ACHN (cell line): ENCODE measurements around the gene NOS3.

Source experiments
- DNase-seq: peaks from one replicate; pipeline ENCODE4 v3.0.0-alpha.2; 2015
- in situ Hi-C: cut with HindIII; loops from 2 replicates; pipeline ENCODE4 v1.10.0; 2017; ENCODE audit warnings: low sequenced_read_pairs, low pct_ligation_motif_present, low pct_unique_long_range_greater_than_20kb

NOS3 gene

GRCh38 chr7:150961510-150962289 lies 29.1 kb upstream of the NOS3 start:
- no peak for DNase-seq
- in situ Hi-C loops = no loop called here

GRCh38 chr7:150962290-150962552 lies 28.6 kb upstream of the NOS3 start:
- in situ Hi-C loops = no loop called here
- no peak for DNase-seq

GRCh38 chr7:150962553-150963399 lies 28.0 kb upstream of the NOS3 start:
- DNase-seq = peak; percentile 57
- in situ Hi-C loops = no loop called here

GRCh38 chr7:150963707-150964559 lies 26.9 kb upstream of the NOS3 start:
- in situ Hi-C loops = no loop called here
- DNase-seq = no peak

DNA sequence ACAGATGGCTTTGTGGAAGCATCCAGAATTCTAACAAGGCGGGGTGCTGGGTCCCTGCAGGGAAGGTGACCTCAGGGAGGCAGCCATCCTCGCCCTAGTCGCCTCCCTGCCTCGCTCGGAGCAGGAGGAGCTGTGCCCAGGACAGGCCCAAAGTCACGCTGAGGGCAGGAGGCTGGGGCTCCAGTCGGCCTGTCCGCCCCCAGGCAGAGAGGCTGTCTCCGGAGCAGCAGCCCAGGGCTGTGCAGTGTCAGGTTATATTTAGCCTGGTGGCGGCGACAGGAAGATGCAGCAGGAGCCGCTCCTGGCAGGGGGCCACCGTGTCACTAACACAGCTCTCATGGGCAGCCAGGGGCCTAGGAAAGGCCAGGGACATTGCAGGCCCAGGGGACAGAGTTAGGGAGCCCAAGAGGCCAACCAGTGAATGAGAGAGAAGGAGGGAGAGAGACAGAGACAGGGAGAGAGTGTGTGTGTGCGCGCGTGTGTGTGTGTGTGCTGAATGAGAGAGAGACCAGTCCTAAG lies 26.2 kb upstream of the NOS3 start:
- no peak for DNase-seq
- in situ Hi-C loops = no loop called here

- no peak for DNase-seq
- in situ Hi-C loops = no loop called here
Observed at GRCh38 chr7:150965273-150965830, 25.5 kb upstream of the NOS3 start.

DNA sequence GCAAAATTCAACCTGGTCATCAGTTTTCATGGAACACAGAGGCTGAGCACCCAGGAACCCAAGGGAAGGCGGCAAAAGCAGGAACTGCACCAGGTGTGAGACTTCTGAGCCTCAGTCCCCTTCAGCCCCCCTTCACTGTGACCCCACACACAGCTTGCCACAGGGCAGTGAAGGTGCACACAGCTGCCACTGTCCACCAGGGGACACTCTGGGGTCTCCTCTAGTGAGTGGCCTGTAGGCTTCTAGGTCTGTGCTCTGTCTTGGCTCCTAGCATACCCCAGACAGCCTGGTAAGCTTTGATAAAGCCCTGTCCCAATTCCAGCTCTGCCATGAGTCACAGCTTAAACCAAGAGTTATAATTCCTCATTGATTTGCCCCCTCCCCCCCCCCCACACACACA lies 24.8 kb upstream of the NOS3 start:
- peak; percentile 27 for DNase-seq
- in situ Hi-C loops = no loop called here

GRCh38 chr7:150967349-150967748 lies 23.5 kb upstream of the NOS3 start:
- in situ Hi-C loops = no loop called here
- no peak for DNase-seq

GRCh38 chr7:150968056-150968733 lies 22.6 kb upstream of the NOS3 start:
- DNase-seq = no peak
- in situ Hi-C loops = no loop called here

DNA sequence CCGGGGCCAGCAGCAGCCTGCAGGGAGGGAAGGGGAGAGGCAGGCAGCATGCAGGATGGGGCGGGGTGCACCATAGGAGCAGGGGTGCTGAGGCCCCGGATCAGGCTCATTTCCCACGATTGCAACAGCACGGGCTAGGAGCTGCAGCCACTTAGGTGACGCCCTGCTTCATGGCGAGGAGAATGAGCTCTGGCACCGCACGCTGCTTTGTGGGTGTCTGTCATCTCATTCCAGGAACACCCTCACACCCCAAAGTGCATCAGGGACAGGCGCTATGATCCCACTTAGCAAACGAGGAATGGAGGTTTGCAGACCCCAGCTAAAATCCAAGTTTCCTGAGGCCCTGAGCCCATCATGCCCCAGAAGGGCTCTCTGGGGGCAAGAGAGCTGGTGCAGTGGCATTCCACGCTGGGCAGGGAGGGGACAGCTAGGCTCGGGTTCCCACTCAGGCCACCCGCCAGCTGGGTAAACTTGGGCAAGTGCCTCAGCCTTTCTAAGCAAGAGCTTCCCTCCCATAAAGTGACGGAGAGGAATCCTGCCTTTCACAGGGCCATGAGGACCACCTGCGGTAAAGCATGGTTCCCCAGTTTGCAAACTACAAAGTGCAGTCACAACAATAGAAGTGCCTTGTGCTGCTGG lies 22.0 kb upstream of the NOS3 start:
- in situ Hi-C loops = no loop called here
- DNase-seq = no peak

DNA sequence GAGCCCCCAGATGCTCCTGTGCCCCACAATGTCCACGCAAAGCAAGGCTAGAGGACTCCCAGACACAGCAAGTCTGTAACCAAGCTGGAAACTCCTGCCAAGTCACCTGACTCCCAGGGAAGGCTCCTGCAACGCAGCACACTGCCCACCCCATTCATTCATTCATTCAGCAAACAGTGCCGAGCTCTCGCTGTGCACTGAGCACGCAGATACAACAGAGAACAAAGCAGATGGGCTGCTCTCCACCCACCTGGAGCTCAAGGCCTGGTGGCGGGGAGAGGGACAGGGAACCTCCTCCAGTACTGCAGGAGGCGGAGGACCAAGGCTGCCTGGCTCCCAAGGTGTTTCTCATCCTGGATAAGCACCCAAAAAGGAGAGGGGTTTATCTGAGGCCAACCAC lies 21.3 kb upstream of the NOS3 start:
- in situ Hi-C loops = no loop called here
- no peak for DNase-seq

GRCh38 chr7:150970424-150970823 lies 20.4 kb upstream of the NOS3 start:
- DNase-seq = no peak

GRCh38 chr7:150971242-150972022 lies 19.4 kb upstream of the NOS3 start:
- DNase-seq = no peak
- in situ Hi-C loops = no loop called here

More at GRCh38 chr7:150970424-150970823, 20.4 kb upstream of the NOS3 start:
- in situ Hi-C loops = no loop called here

DNA sequence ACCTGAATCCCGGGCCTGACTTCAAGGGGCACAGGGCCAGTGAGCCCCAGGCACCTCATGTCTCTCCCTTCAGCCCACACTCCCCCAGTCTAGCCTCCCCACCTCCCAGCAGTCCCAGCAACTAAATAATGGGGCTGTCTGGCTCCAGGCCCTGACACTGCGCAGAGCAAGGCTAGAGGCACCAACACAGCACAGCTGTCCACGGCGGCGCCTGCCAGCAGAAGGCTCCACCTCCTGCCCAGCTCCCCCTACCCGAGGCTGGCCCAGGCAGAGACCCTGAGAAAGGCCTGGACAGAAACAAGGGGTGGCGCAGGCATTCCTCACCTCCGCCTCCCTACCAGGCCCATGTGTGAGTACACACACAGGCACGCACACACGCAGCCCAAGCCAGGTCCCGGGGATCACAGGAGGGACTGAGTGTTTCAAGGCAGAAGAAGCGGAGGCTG lies 18.8 kb upstream of the NOS3 start:
- in situ Hi-C loops = no loop called here
- no peak for DNase-seq

- DNase-seq = no peak
- in situ Hi-C loops = no loop called here
Observed at GRCh38 chr7:150972741-150973140, 18.1 kb upstream of the NOS3 start.

DNA sequence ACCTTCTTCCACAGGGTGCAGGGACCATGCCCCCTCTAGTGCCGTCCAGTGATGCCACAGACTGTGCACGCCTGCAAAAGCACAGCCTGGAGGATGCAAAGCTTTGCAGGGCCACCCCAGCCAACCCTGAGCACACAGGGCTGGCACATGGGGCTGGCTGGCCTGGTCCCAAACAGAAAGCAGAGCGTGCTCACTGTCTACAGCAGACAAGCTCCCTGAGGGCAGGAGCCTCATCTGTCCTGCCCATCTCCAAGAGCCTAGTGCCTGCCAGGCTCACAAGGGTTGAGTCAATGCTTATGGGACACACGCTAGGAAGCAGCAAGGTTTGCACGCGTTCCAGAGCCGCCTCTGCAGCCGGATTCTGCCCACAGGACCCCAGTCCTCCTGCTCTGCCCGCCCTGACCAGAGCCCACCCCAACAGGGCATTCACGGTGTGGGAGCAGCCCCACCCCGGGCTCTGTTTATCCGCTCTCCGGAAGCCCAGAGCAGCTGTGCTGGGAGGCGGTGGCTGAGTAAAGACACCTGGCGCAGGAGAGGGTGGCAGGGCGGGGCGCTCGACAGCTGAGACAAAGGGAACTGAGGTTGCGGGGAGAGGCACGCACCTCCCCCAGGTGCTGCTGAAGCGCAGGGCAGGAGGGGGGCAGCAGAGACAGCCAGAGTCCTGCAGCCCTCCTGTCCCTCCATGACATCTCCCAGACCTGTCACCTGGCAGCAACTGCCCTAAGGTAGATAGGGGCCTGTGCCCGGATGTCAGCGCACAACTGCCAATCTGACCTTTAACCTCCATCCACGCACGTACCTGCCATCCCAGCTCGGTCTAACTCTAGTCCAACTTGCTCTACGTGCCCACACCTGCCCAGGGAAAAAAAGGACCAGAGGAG lies 17.0 kb upstream of the NOS3 start:
- in situ Hi-C loops = no loop called here
- DNase-seq = no peak
